ENCODE data around the gene CCDC54.

DNA sequence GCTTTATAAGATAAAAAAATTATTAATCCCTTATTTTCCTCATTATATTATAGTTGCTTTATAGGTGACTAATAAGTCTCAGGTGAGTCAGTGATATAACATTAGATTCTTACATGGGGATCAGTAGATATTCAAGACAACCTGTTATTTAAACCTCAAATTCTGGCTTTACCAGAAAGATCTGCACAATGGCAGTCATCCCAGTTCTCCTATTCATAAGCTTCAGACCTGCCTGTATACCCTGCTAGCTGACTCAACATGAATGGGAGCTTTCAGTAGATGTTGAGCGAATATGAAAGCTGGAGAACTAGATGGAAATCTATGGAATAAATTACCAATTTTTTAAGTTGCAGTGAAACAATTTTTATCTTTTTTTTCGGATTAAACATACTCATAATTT, 20.5 kb upstream of the CCDC54 start:
- no peak for TF ChIP-seq POLR2A (IDR thresholded peaks at IDR 0.05)
- TF ChIP-seq, protein P1, sequence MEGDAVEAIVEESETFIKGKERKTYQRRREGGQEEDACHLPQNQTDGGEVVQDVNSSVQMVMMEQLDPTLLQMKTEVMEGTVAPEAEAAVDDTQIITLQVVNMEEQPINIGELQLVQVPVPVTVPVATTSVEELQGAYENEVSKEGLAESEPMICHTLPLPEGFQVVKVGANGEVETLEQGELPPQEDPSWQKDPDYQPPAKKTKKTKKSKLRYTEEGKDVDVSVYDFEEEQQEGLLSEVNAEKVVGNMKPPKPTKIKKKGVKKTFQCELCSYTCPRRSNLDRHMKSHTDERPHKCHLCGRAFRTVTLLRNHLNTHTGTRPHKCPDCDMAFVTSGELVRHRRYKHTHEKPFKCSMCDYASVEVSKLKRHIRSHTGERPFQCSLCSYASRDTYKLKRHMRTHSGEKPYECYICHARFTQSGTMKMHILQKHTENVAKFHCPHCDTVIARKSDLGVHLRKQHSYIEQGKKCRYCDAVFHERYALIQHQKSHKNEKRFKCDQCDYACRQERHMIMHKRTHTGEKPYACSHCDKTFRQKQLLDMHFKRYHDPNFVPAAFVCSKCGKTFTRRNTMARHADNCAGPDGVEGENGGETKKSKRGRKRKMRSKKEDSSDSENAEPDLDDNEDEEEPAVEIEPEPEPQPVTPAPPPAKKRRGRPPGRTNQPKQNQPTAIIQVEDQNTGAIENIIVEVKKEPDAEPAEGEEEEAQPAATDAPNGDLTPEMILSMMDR (IDR thresholded peaks at IDR 0.05): no peak
